Tibial nerve (tissue), 4 donors: ENCODE measurements around the gene SEC14L5. TPM values are rescaled to one million over a fixed set of nuclear protein-coding genes. Genes with fewer than 3 reads are reported as not detected.

Source experiments
- DNase-seq, 2 donors: peaks; one replicate each; pipeline ENCODE4 v3.0.0-alpha.2; 2019; ENCODE audit warnings: low spot score in 2 of 2
- H3K27ac ChIP-seq, 4 donors: fragments of 200-600 bp; sonication (generic) in 3 of 4; one replicate each; pipeline ENCODE4 v1.5.1; 2017 to 2019; ENCODE audit warnings: mild to moderate bottlenecking in 1 of 4
- H3K27me3 ChIP-seq, 2 donors: fragments of 200-600 bp; sonication (generic) in 1 of 2; one replicate each; pipeline versions ENCODE4 v1.5.1 to v1.6.0; 2017 to 2019
- H3K36me3 ChIP-seq, 3 donors: fragments of 200-600 bp; sonication (generic); one replicate each; pipeline ENCODE4 v1.5.1; 2018 to 2019
- H3K4me1 ChIP-seq, 4 donors: fragments of 200-600 bp; sonication (generic) in 3 of 4; one replicate each; pipeline ENCODE4 v1.5.1; 2017 to 2019
- H3K4me3 ChIP-seq, 4 donors: fragments of 200-600 bp; sonication (generic) in 3 of 4; one replicate each; pipeline ENCODE4 v1.5.1; 2017 to 2019; ENCODE audit warnings: mild to moderate bottlenecking in 1 of 4, moderate library complexity in 1 of 4
- H3K9me3 ChIP-seq, 4 donors: fragments of 200-600 bp; sonication (generic) in 3 of 4; one replicate each; pipeline ENCODE4 v1.5.1; 2017 to 2019
- CTCF ChIP-seq, 5 experiments: fragments of 200-600 bp in 3 of 5; fragments of 450-650 bp in 2 of 5; sonication (generic) in 3 of 5; IDR thresholded peaks; one replicate each; pipeline ENCODE4 v1.5.1; 2016 to 2019; ENCODE audit warnings: antibody characterized with exemption in 5 of 5, mild to moderate bottlenecking in 3 of 5, moderate library complexity in 2 of 5
- EP300 ChIP-seq, 2 donors: sonication (generic); formaldehyde crosslinking; IDR thresholded peaks; one replicate each; pipeline ENCODE4 v1.6.1; 2017; ENCODE audit warnings: antibody characterized with exemption in 2 of 2, mild to moderate bottlenecking in 1 of 2
- POLR2A ChIP-seq, 2 donors: fragments of 450-650 bp; IDR thresholded peaks; one replicate each; pipeline ENCODE4 v1.6.1; 2017; ENCODE audit warnings: antibody characterized with exemption in 2 of 2, mild to moderate bottlenecking in 2 of 2, moderate library complexity in 2 of 2
- WGBS, 2 donors: methylation state at CpG; one replicate each; pipeline ENCODE4 v1.1.5; 2018; 5-methylcytosine and 5-hydroxymethylcytosine counted together
- total RNA-seq, 4 donors: library from RNA; depleted of rRNA; stranded (reverse); fragments of >200 nt; gene quantifications; one replicate each; pipeline ENCODE4 v1.1.0, GENCODE V29; 2016

Gene SEC14L5
- total RNA-seq, 4 donors from 2014 or later = 12.0 to 29.0 (median 13.6) TPM

GRCh38 chr16:4944333-4945281 lies 13.5 kb upstream of the SEC14L5 start:
- Histone ChIP-seq H3K36me3 (no peaks in the 10 kb centered on the region), H3K27ac (peak overlapping the region in 3 of 4 donors; percentile 28 to 80 (median 80)), H3K27me3 (peaks cover 0 to 2% of the 10 kb centered on the region in 2 donors), H3K9me3 (no peaks in the 10 kb centered on the region), H3K4me1 (peaks cover 0 to 41% (median 31%) of the 10 kb centered on the region in 4 donors), H3K4me3 (no peak overlapping the region)
- 30 to 31% methylated on average over 19 to 20 of the region's 20 CpGs for WGBS, 2 donors
- TF ChIP-seq EP300 (IDR thresholded peaks at IDR 0.05) (peak in 1 of 2 donors; percentile 90), POLR2A (IDR thresholded peaks at IDR 0.05) (no peak), CTCF (IDR thresholded peaks at IDR 0.05) (no peak)
- DNase-seq = peak; percentile 86 to 87

- no peaks in the 10 kb centered on the region for H3K36me3 ChIP-seq
- peak; percentile 40 to 41 for DNase-seq
- H3K4me3 ChIP-seq = no peak overlapping the region
- no peak for TF ChIP-seq EP300 (IDR thresholded peaks at IDR 0.05)
- TF ChIP-seq POLR2A (IDR thresholded peaks at IDR 0.05) = no peak
- no peak for TF ChIP-seq CTCF (IDR thresholded peaks at IDR 0.05)
- H3K27me3 ChIP-seq = no peaks in the 10 kb centered on the region
- 61 to 62% methylated on average over 10 to 11 of the region's 11 CpGs for WGBS, 2 donors
- H3K4me1 ChIP-seq = peaks cover 0 to 41% (median 31%) of the 10 kb centered on the region in 4 donors
- peak overlapping the region in 3 of 4 donors; percentile 28 to 80 (median 80) for H3K27ac ChIP-seq
- no peaks in the 10 kb centered on the region for H3K9me3 ChIP-seq
Observed at GRCh38 chr16:4945560-4946502, 12.3 kb upstream of the SEC14L5 start.

GRCh38 chr16:4946917-4947316 lies 11.2 kb upstream of the SEC14L5 start:
- DNase-seq = no peak
- H3K36me3 ChIP-seq = no peaks in the 10 kb centered on the region
- no peaks in the 10 kb centered on the region for H3K27me3 ChIP-seq
- no peak for TF ChIP-seq POLR2A (IDR thresholded peaks at IDR 0.05)
- TF ChIP-seq CTCF (IDR thresholded peaks at IDR 0.05) = no peak
- no peak for TF ChIP-seq EP300 (IDR thresholded peaks at IDR 0.05)
- peaks cover 0 to 41% (median 31%) of the 10 kb centered on the region in 4 donors for H3K4me1 ChIP-seq
- no peak overlapping the region for H3K4me3 ChIP-seq
- H3K27ac ChIP-seq = no peak overlapping the region
- no peaks in the 10 kb centered on the region for H3K9me3 ChIP-seq

GRCh38 chr16:4947722-4948503 lies 10.2 kb upstream of the SEC14L5 start:
- DNase-seq = no peak
- H3K4me1 ChIP-seq = peaks cover 0 to 33% (median 26%) of the 10 kb centered on the region in 4 donors
- no peaks in the 10 kb centered on the region for H3K27me3 ChIP-seq
- TF ChIP-seq EP300 (IDR thresholded peaks at IDR 0.05) (no peak), CTCF (IDR thresholded peaks at IDR 0.05) (no peak), POLR2A (IDR thresholded peaks at IDR 0.05) (no peak)
- peak overlapping the region in 1 of 4 donors; percentile 0 for H3K27ac ChIP-seq
- WGBS, 2 donors = 54 to 57% methylated on average over 16 of the region's 16 CpGs
- H3K9me3 ChIP-seq = no peaks in the 10 kb centered on the region
- H3K36me3 ChIP-seq = no peaks in the 10 kb centered on the region
- H3K4me3 ChIP-seq = no peak overlapping the region
